HG02759 (cell line): ENCODE results near the gene AFF3.

Experiments used
- ATAC-seq: cut with Tn5 transposase; IDR thresholded peaks from one replicate; pipeline ENCODE4 v1.9.1; 2021; ENCODE audit warnings: mild to moderate bottlenecking, moderate library complexity; ENCODE audit not compliant: unreplicated experiment

AFF3 gene

GRCh38 chr2:100072503-100072902 lies 69.9 kb downstream of the AFF3 start:
- no peak for ATAC-seq

GRCh38 chr2:100071335-100072043 lies 70.9 kb downstream of the AFF3 start:
- no peak for ATAC-seq

GRCh38 chr2:100070078-100070477 lies 72.3 kb downstream of the AFF3 start:
- ATAC-seq: no peak

- ATAC-seq: no peak
These were observed 74.0 kb downstream of the AFF3 start for GRCh38 chr2:100068395-100068794.

GRCh38 chr2:100067784-100068183 lies 74.6 kb downstream of the AFF3 start:
- ATAC-seq: no peak

GRCh38 chr2:100066856-100067255 lies 75.5 kb downstream of the AFF3 start:
- ATAC-seq: no peak

GRCh38 chr2:100066246-100066645 lies 76.1 kb downstream of the AFF3 start:
- no peak for ATAC-seq

GRCh38 chr2:100064592-100065428 lies 77.6 kb downstream of the AFF3 start:
- ATAC-seq: no peak

GRCh38 chr2:100064165-100064564 lies 78.2 kb downstream of the AFF3 start:
- no peak for ATAC-seq

GRCh38 chr2:100063459-100063953 lies 78.9 kb downstream of the AFF3 start:
- ATAC-seq: no peak

GRCh38 chr2:100062336-100062735 lies 80.1 kb downstream of the AFF3 start:
- no peak for ATAC-seq

GRCh38 chr2:100060875-100061274 lies 81.5 kb downstream of the AFF3 start:
- ATAC-seq: no peak

GRCh38 chr2:100059638-100060037 lies 82.8 kb downstream of the AFF3 start:
- ATAC-seq: no peak

GRCh38 chr2:100057901-100058261 lies 84.5 kb downstream of the AFF3 start:
- no peak for ATAC-seq

- no peak for ATAC-seq
These were observed 88.0 kb downstream of the AFF3 start for GRCh38 chr2:100054426-100054825.

- no peak for ATAC-seq
These were observed 89.1 kb downstream of the AFF3 start for GRCh38 chr2:100053087-100053885.

- no peak for ATAC-seq
These were observed 89.7 kb downstream of the AFF3 start for GRCh38 chr2:100052650-100053049.

GRCh38 chr2:100051253-100051652 lies 91.1 kb downstream of the AFF3 start:
- ATAC-seq: no peak

GRCh38 chr2:100050685-100051084 lies 91.7 kb downstream of the AFF3 start:
- ATAC-seq: no peak

- ATAC-seq: no peak
These were observed 95.1 kb downstream of the AFF3 start for GRCh38 chr2:100046961-100047947.
